ENCODE data around the gene VEPH1. TPM values are rescaled to one million over a fixed set of nuclear protein-coding genes. Genes with fewer than 3 reads are reported as not detected.

VEPH1 gene
- total and polyA plus RNA-seq, 2 donors (not counting 1 experiment from before 2014, with no cell fraction given), result not detected

- peaks cover 7 to 9% of the 10 kb centered on the region in 2 donors for H3K4me1 ChIP-seq (ENCODE audit: control insufficient read depth in 2 of 2, insufficient read depth in 2 of 2, low read length in 2 of 2)
- H3K4me3 ChIP-seq (ENCODE audit: control extremely low read depth in 1 of 5, extremely low read depth in 1 of 5, insufficient read depth in 1 of 5, low read depth in 2 of 5, low read length in 4 of 5), result no peak overlapping the region
- H3K4me2 ChIP-seq (replicated peaks; ENCODE audit: low read depth, low read length, poor library complexity, severe bottlenecking), result no peak overlapping the region
- Mint-ChIP-seq H3K4me3 (no peak overlapping the region), H3K27ac (no peak overlapping the region), H3K27me3 (peaks cover 8% of the 10 kb centered on the region), H3K9me3 (ENCODE audit: insufficient read depth) (no peaks in the 10 kb centered on the region), H3K4me1 (no peaks in the 10 kb centered on the region)
- H3K9me3 ChIP-seq (ENCODE audit: control extremely low read depth in 1 of 3, control insufficient read depth in 2 of 3, insufficient read depth in 1 of 3, low read length in 2 of 3), result no peaks in the 10 kb centered on the region
- ATAC-seq (ENCODE audit: low read depth), result no peak
- peaks cover 0 to 7% (median 5%) of the 10 kb centered on the region in 4 experiments for H3K27me3 ChIP-seq (replicated peaks in 1 of 4; ENCODE audit: control extremely low read depth in 1 of 4, control insufficient read depth in 3 of 4, insufficient read depth in 4 of 4, low read length in 3 of 4)
- no peaks in the 10 kb centered on the region for H3K36me3 ChIP-seq (replicated peaks in 1 of 2; ENCODE audit: control extremely low read depth in 1 of 2, control insufficient read depth in 1 of 2, extremely low read depth in 1 of 2, insufficient read depth in 2 of 2, low read length in 1 of 2)
- intact Hi-C loops (cut with micrococcal nuclease), result no loop called here
- ChIA-PET POLR2A (no interaction called here), CTCF (no interaction called here)
- no peak for DNase-seq
- H3K9ac ChIP-seq (ENCODE audit: low read length), result no peak overlapping the region
- H3K27ac ChIP-seq (ENCODE audit: low read length in 2 of 2), result no peak overlapping the region
- TF ChIP-seq CTCF (IDR thresholded peaks at IDR 0.05) (no peak), EZH2 (IDR thresholded peaks at IDR 0.05; ENCODE audit: borderline replicate concordance, insufficient read depth, low read depth, low read length, poor library complexity, severe bottlenecking) (no peak)
- 100% methylated on average over 2 of the region's 2 CpGs for WGBS (ENCODE audit: insufficient coverage)
- H2AFZ ChIP-seq (ENCODE audit: insufficient read depth, low read depth, low read length, poor library complexity, severe bottlenecking), result no peak overlapping the region
- no peaks in the 10 kb centered on the region for H4K20me1 ChIP-seq (ENCODE audit: control insufficient read depth, insufficient read depth, low read length, poor library complexity, severe bottlenecking)
- no peaks in the 10 kb centered on the region for H3K79me2 ChIP-seq (ENCODE audit: control insufficient read depth, insufficient read depth, low read length)
Measured at GRCh38 chr3:157442729-157443128, 60.5 kb downstream of the VEPH1 start.

GRCh38 chr3:157441102-157441624 lies 62.1 kb downstream of the VEPH1 start:
- ChIA-PET CTCF (no interaction called here), POLR2A (no interaction called here)
- H3K27ac ChIP-seq (ENCODE audit: low read length in 2 of 2), result no peak overlapping the region
- TF ChIP-seq CTCF (IDR thresholded peaks at IDR 0.05), result no peak
- TF ChIP-seq EZH2 (IDR thresholded peaks at IDR 0.05; ENCODE audit: borderline replicate concordance, insufficient read depth, low read depth, low read length, poor library complexity, severe bottlenecking), result no peak
- peaks cover 0 to 16% (median 11%) of the 10 kb centered on the region in 4 experiments for H3K27me3 ChIP-seq (replicated peaks in 1 of 4; ENCODE audit: control extremely low read depth in 1 of 4, control insufficient read depth in 3 of 4, insufficient read depth in 4 of 4, low read length in 3 of 4)
- no peak overlapping the region for H3K4me2 ChIP-seq (replicated peaks; ENCODE audit: low read depth, low read length, poor library complexity, severe bottlenecking)
- no peaks in the 10 kb centered on the region for H3K36me3 ChIP-seq (replicated peaks in 1 of 2; ENCODE audit: control extremely low read depth in 1 of 2, control insufficient read depth in 1 of 2, extremely low read depth in 1 of 2, insufficient read depth in 2 of 2, low read length in 1 of 2)
- Mint-ChIP-seq H3K27me3 (peaks cover 17% of the 10 kb centered on the region), H3K4me1 (peaks cover 7% of the 10 kb centered on the region), H3K4me3 (no peak overlapping the region), H3K9me3 (ENCODE audit: insufficient read depth) (no peaks in the 10 kb centered on the region), H3K27ac (no peak overlapping the region)
- WGBS (ENCODE audit: insufficient coverage), result 100% methylated on average over 1 of the region's 2 CpGs
- H3K9ac ChIP-seq (ENCODE audit: low read length), result no peak overlapping the region
- no peaks in the 10 kb centered on the region for H3K79me2 ChIP-seq (ENCODE audit: control insufficient read depth, insufficient read depth, low read length)
- H3K4me1 ChIP-seq (ENCODE audit: control insufficient read depth in 2 of 2, insufficient read depth in 2 of 2, low read length in 2 of 2), result peaks cover 9 to 12% of the 10 kb centered on the region in 2 donors
- intact Hi-C loops (cut with micrococcal nuclease), result no loop called here
- no peaks in the 10 kb centered on the region for H4K20me1 ChIP-seq (ENCODE audit: control insufficient read depth, insufficient read depth, low read length, poor library complexity, severe bottlenecking)
- no peak overlapping the region for H3K4me3 ChIP-seq (ENCODE audit: control extremely low read depth in 1 of 5, extremely low read depth in 1 of 5, insufficient read depth in 1 of 5, low read depth in 2 of 5, low read length in 4 of 5)
- no peaks in the 10 kb centered on the region for H3K9me3 ChIP-seq (ENCODE audit: control extremely low read depth in 1 of 3, control insufficient read depth in 2 of 3, insufficient read depth in 1 of 3, low read length in 2 of 3)
- DNase-seq (no peak), ATAC-seq (ENCODE audit: low read depth) (no peak)
- no peak overlapping the region for H2AFZ ChIP-seq (ENCODE audit: insufficient read depth, low read depth, low read length, poor library complexity, severe bottlenecking)

All from B cell (primary cell).